Measurements from ENCODE around the gene KBTBD3.
"Not testable (repeated sequence)": the region's sequence is repeated elsewhere in the genome, so short reads cannot be mapped to it uniquely, and the experiment has no call there.

Gene KBTBD3

GRCh38 chr11:106012744-106013143 lies 64.4 kb downstream of the KBTBD3 start:
- no peak for DNase-seq (ENCODE audit: insufficient read length, low spot score)
- peak; percentile 65 for FAIRE-seq

- no peak for DNase-seq (ENCODE audit: insufficient read length, low spot score)
- no peak for FAIRE-seq
These were observed 65.7 kb downstream of the KBTBD3 start for GRCh38 chr11:106011481-106011880.

DNA sequence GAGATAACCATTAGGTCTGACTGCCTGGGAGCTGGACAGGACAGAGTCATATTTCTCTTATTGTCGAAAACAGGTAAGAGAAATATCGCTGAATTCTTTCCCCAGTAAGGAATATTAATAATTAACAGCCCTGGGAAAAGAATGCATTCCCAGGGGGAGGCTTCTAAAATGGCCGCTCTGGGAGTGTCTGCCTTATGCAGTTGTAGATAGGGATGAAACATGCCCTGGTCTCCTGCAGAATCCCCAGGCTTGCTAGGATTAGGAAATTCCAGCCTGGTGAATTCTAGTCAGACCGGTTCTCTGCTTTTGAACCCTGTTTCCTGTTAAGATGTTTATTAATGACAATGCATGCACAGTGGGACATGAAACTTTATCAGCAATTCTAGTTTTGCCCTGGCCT lies 74.1 kb downstream of the KBTBD3 start:
- not testable (repeated sequence) for DNase-seq (ENCODE audit: insufficient read length, low spot score); FAIRE-seq

- no peak for DNase-seq (ENCODE audit: insufficient read length, low spot score)
- FAIRE-seq, result no peak
These were observed 75.7 kb downstream of the KBTBD3 start for GRCh38 chr11:106001304-106002012.

All from HTR-8/SVneo (cell line).